ENCODE results near the gene ADAMTS18.

Gene ADAMTS18

DNA sequence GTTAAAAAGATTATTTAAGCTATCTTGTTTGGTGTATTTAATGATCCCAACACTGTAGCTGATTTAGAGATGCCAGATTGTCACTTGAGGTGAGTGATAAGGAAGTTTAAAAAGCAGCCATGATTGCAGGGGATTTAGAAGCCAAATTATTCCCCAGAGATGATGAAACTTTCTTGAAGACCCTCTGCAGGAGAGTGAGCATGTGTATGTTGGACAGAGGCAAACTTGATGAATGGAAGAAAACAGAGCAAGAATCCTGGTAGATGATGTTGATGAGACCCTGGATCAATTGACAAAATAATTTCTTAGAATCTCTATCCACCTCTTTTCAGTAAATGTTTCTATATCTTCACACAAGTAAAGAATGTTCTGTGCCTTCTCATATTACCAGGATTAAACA lies 14.4 kb upstream of the ADAMTS18 start:
- Histone ChIP-seq H2AFZ (no peak overlapping the region), H3K36me3 (ENCODE audit: control insufficient read depth, insufficient read depth, low read length) (no peaks in the 10 kb centered on the region), H3K4me2 (ENCODE audit: low read length) (no peak overlapping the region), H3K4me3 (ENCODE audit: low read depth, low read length) (no peak overlapping the region), H3K27me3 (ENCODE audit: control insufficient read depth, insufficient read depth, low read length) (no peaks in the 10 kb centered on the region), H3K9me3 (ENCODE audit: control insufficient read depth, low read length) (no peaks in the 10 kb centered on the region), H3K27ac (no peak overlapping the region), H3K9ac (no peak overlapping the region), H3K4me1 (no peaks in the 10 kb centered on the region), H3K79me2 (no peaks in the 10 kb centered on the region)
- TF ChIP-seq, protein P1, sequence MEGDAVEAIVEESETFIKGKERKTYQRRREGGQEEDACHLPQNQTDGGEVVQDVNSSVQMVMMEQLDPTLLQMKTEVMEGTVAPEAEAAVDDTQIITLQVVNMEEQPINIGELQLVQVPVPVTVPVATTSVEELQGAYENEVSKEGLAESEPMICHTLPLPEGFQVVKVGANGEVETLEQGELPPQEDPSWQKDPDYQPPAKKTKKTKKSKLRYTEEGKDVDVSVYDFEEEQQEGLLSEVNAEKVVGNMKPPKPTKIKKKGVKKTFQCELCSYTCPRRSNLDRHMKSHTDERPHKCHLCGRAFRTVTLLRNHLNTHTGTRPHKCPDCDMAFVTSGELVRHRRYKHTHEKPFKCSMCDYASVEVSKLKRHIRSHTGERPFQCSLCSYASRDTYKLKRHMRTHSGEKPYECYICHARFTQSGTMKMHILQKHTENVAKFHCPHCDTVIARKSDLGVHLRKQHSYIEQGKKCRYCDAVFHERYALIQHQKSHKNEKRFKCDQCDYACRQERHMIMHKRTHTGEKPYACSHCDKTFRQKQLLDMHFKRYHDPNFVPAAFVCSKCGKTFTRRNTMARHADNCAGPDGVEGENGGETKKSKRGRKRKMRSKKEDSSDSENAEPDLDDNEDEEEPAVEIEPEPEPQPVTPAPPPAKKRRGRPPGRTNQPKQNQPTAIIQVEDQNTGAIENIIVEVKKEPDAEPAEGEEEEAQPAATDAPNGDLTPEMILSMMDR (IDR thresholded peaks at IDR 0.05) = no peak

DNA sequence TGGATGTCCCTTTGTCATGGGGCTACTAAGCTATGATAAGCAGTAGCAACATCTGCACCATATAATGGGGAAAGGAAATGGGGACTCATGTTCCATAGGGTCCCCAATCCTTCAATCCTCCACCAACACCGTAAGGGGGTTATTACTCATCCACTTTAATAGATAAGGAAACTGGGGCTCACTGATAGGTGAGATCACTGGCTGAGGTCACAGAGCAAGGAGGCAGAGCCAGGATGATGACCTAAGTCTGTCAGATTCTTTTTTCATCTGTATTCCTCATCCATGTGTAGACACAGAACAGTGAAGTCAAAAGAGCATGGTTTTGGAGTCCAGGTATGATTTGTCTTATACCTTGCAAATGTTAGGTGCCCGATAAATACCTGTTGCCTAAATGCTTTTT lies 10.5 kb upstream of the ADAMTS18 start:
- TF ChIP-seq, protein P1 (IDR thresholded peaks at IDR 0.05) = no peak
- no peak overlapping the region for H3K9ac ChIP-seq

DNA sequence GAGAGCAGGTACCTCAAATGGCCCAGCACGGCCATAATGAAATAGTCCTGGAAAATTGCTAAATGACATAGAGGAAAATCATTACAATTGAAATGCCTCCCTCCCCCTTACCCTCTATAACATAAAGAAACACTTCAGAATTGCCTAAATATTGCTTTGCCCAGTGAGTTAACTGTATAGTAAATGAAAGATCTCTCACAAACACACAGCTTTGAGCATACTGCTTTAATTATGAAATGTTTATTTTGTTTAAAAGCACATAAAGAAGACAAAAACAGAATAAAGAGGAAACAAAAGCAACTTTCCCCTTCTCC lies 9.3 kb upstream of the ADAMTS18 start:
- Histone ChIP-seq H2AFZ (no peak overlapping the region), H3K27me3 (ENCODE audit: control insufficient read depth, insufficient read depth, low read length) (no peaks in the 10 kb centered on the region), H3K4me2 (ENCODE audit: low read length) (no peak overlapping the region), H3K27ac (no peak overlapping the region), H3K4me1 (peaks cover 3% of the 10 kb centered on the region), H3K36me3 (ENCODE audit: control insufficient read depth, insufficient read depth, low read length) (no peaks in the 10 kb centered on the region), H3K9ac (no peak overlapping the region), H3K79me2 (no peaks in the 10 kb centered on the region), H3K9me3 (ENCODE audit: control insufficient read depth, low read length) (no peaks in the 10 kb centered on the region), H3K4me3 (ENCODE audit: low read depth, low read length) (no peak overlapping the region)
- TF ChIP-seq, protein P1 (IDR thresholded peaks at IDR 0.05) = no peak

More for the DNA sequence above, 10.5 kb upstream of the ADAMTS18 start:
- H3K9me3 ChIP-seq (ENCODE audit: control insufficient read depth, low read length) = no peaks in the 10 kb centered on the region
- no peaks in the 10 kb centered on the region for H3K79me2 ChIP-seq
- no peaks in the 10 kb centered on the region for H3K27me3 ChIP-seq (ENCODE audit: control insufficient read depth, insufficient read depth, low read length)
- no peak overlapping the region for H2AFZ ChIP-seq
- H3K4me2 ChIP-seq (ENCODE audit: low read length) = no peak overlapping the region
- no peaks in the 10 kb centered on the region for H3K4me1 ChIP-seq
- no peaks in the 10 kb centered on the region for H3K36me3 ChIP-seq (ENCODE audit: control insufficient read depth, insufficient read depth, low read length)
- H3K27ac ChIP-seq = no peak overlapping the region
- H3K4me3 ChIP-seq (ENCODE audit: low read depth, low read length) = no peak overlapping the region

DNA sequence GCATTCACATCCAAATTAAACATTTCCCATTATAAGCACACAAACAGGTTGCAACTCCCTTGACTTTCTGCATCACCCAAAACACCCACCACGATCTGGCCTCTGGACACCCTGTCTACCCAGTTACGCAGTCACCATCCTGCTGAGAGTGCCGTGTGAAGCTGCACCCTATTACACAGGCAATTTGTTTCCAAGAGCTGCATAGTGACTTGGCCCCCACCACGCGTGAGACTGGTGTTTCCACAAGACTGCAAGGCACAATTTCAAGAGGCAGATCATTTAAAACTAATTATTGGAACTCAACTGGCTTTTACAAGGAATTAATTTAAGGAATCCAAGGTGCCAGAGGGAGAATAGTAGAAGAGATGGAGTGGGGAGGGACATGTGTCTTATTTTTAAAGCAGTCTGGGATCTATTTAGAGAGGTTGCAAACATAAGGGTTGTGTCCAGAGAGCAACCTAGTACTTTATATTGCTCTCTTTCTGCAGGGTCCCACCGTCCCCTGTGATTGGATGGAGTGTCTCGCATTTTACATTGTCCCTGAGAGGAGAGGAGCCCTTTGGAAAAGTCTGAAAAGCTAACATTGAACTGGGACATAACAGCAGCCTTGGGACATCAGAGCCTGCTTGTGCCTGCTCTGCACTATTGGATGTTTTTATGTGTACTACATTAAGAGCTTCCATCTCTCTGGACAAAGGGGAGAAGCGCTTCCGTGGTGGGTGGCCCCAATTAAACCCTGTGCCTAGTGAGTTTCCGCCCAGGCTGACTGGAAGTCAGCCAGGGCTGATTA lies 8.7 kb upstream of the ADAMTS18 start:
- no peak overlapping the region for H3K4me3 ChIP-seq (ENCODE audit: low read depth, low read length)

More for the DNA sequence above, 8.7 kb upstream of the ADAMTS18 start:
- Histone ChIP-seq H3K9me3 (ENCODE audit: control insufficient read depth, low read length) (no peaks in the 10 kb centered on the region), H3K79me2 (no peaks in the 10 kb centered on the region), H3K4me1 (peaks cover 3% of the 10 kb centered on the region), H3K36me3 (ENCODE audit: control insufficient read depth, insufficient read depth, low read length) (no peaks in the 10 kb centered on the region), H3K27ac (no peak overlapping the region), H3K9ac (no peak overlapping the region), H2AFZ (no peak overlapping the region), H3K27me3 (ENCODE audit: control insufficient read depth, insufficient read depth, low read length) (no peaks in the 10 kb centered on the region), H3K4me2 (ENCODE audit: low read length) (no peak overlapping the region)
- TF ChIP-seq, protein P1 (IDR thresholded peaks at IDR 0.05) = no peak
